ENCODE results near the gene HEPACAM2. TPM values are rescaled to one million over a fixed set of nuclear protein-coding genes. Genes with fewer than 3 reads are reported as not detected.

The HEPACAM2 gene
- total RNA-seq, 1 experiment from 2014 or later, result not detected

- CTCF ChIA-PET, result no interaction called here
These were observed 37.2 kb downstream of the HEPACAM2 start for GRCh38 chr7:93188870-93189634.

GRCh38 chr7:93185303-93186027 lies 40.8 kb downstream of the HEPACAM2 start:
- POLR2A ChIA-PET, result no interaction called here
- Mint-ChIP-seq H3K4me3 (no peak overlapping the region), H3K27me3 (ENCODE audit: low read depth) (peaks cover 29% of the 10 kb centered on the region), H3K9me3 (no peaks in the 10 kb centered on the region), H3K4me1 (no peaks in the 10 kb centered on the region), H3K27ac (no peak overlapping the region), H3K36me3 (no peaks in the 10 kb centered on the region)
- ATAC-seq (no peak), DNase-seq (ENCODE audit: low spot score) (no peak)
- CTCF ChIA-PET, result no interaction called here
- TF ChIP-seq HMGXB4 (CRISPR knock-in tag; IDR thresholded peaks at IDR 0.05) (no peak), KAT7 (CRISPR knock-in tag; IDR thresholded peaks at IDR 0.05; ENCODE audit: borderline replicate concordance) (no peak), ZNF425 (CRISPR knock-in tag; conservative IDR thresholded peaks at IDR 0.05) (no peak), ZNF263 (CRISPR knock-in tag; IDR thresholded peaks at IDR 0.05; ENCODE audit: low read depth) (no peak), FOXP1 (CRISPR knock-in tag; IDR thresholded peaks at IDR 0.05; ENCODE audit: borderline replicate concordance) (no peak), NFATC4 (CRISPR knock-in tag; IDR thresholded peaks at IDR 0.05) (no peak), ZNF671 (CRISPR knock-in tag; IDR thresholded peaks at IDR 0.05) (no peak), TEAD4 (CRISPR knock-in tag; IDR thresholded peaks at IDR 0.05) (no peak), AFF4 (CRISPR knock-in tag; IDR thresholded peaks at IDR 0.05; ENCODE audit: borderline replicate concordance) (no peak), FOXK1 (CRISPR knock-in tag; IDR thresholded peaks at IDR 0.05) (no peak), RORB (CRISPR knock-in tag; IDR thresholded peaks at IDR 0.05) (no peak), ARID4B (CRISPR knock-in tag; IDR thresholded peaks at IDR 0.05; ENCODE audit: borderline replicate concordance) (no peak), PRRX2 (CRISPR knock-in tag; IDR thresholded peaks at IDR 0.05) (no peak), CREM (CRISPR knock-in tag; IDR thresholded peaks at IDR 0.05) (no peak)

More at GRCh38 chr7:93188870-93189634, 37.2 kb downstream of the HEPACAM2 start:
- no peak for DNase-seq (ENCODE audit: low spot score)
- peaks cover 42% of the 10 kb centered on the region for H3K27me3 Mint-ChIP-seq (ENCODE audit: low read depth)
- H3K36me3 Mint-ChIP-seq, result no peaks in the 10 kb centered on the region
- H3K9me3 Mint-ChIP-seq, result no peaks in the 10 kb centered on the region
- H3K27ac Mint-ChIP-seq, result no peak overlapping the region
- ATAC-seq, result no peak
- no peak overlapping the region for H3K4me3 Mint-ChIP-seq
- POLR2A ChIA-PET, result no interaction called here
- H3K4me1 Mint-ChIP-seq, result no peaks in the 10 kb centered on the region
- no peak for TF ChIP-seq ZNF281 (CRISPR knock-in tag; IDR thresholded peaks at IDR 0.05)

Measured in WTC11 (cell line).